Thoracic aorta (tissue), 2 donors: ENCODE results near the gene SLC35F1. TPM values are rescaled to one million over a fixed set of nuclear protein-coding genes. Genes with fewer than 3 reads are reported as not detected.

ENCODE experiments used
- ATAC-seq: fragments of 150-250 bp; one replicate; pipeline ENCODE4 v1.8.0; 2017; ENCODE audit warnings: low read depth; ENCODE audit not compliant: insufficient number of reproducible peaks, low FRiP score
- DNase-seq: peaks from one replicate; pipeline ENCODE4 v3.0.0-alpha.2; 2020; ENCODE audit warnings: low spot score
- H3K27ac ChIP-seq, 2 donors: fragments of 200-600 bp; sonication (generic); 1 replicate in 1 of 2; 2 replicates in 1 of 2; pipeline ENCODE4 v1.5.1; 2016; ENCODE audit warnings: mild to moderate bottlenecking in 2 of 2, moderate library complexity in 2 of 2
- H3K27me3 ChIP-seq: fragments of 200-600 bp; sonication (generic); replicated peaks from 2 replicates; pipeline ENCODE4 v1.6.0; 2016; ENCODE audit warnings: mild to moderate bottlenecking; ENCODE audit not compliant: insufficient read depth
- H3K36me3 ChIP-seq: fragments of 200-600 bp; sonication (generic); one replicate; pipeline ENCODE4 v1.5.1; 2016
- H3K4me1 ChIP-seq, 2 donors: fragments of 200-600 bp; sonication (generic); 1 replicate in 1 of 2; 2 replicates in 1 of 2; pipeline versions ENCODE4 v1.5.1 to v1.6.0; 2016; ENCODE audit warnings: low read depth in 2 of 2, mild to moderate bottlenecking in 1 of 2; ENCODE audit not compliant: control insufficient read depth in 1 of 2
- H3K4me3 ChIP-seq: fragments of 200-600 bp; sonication (generic); 2 replicates; pipeline ENCODE4 v1.5.1; 2016; ENCODE audit warnings: mild to moderate bottlenecking
- H3K9me3 ChIP-seq: fragments of 200-600 bp; sonication (generic); 2 replicates; pipeline ENCODE4 v1.5.1; 2016
- total RNA-seq, 2 donors: library from RNA; depleted of rRNA; stranded (reverse); fragments of >200 nt; gene quantifications; one replicate each; pipeline versions ENCODE4 v1.1.0 to v1.2.3, GENCODE V29; 2016
- TF ChIP-seq, protein P1 (sequence below): fragments of 200-600 bp; sonication (generic); IDR thresholded peaks from one replicate; pipeline ENCODE4 v1.5.1; 2019; ENCODE audit warnings: antibody characterized with exemption

SLC35F1 gene
- total RNA-seq, 2 donors from 2014 or later, result 0.81 to 3.0 TPM

DNA sequence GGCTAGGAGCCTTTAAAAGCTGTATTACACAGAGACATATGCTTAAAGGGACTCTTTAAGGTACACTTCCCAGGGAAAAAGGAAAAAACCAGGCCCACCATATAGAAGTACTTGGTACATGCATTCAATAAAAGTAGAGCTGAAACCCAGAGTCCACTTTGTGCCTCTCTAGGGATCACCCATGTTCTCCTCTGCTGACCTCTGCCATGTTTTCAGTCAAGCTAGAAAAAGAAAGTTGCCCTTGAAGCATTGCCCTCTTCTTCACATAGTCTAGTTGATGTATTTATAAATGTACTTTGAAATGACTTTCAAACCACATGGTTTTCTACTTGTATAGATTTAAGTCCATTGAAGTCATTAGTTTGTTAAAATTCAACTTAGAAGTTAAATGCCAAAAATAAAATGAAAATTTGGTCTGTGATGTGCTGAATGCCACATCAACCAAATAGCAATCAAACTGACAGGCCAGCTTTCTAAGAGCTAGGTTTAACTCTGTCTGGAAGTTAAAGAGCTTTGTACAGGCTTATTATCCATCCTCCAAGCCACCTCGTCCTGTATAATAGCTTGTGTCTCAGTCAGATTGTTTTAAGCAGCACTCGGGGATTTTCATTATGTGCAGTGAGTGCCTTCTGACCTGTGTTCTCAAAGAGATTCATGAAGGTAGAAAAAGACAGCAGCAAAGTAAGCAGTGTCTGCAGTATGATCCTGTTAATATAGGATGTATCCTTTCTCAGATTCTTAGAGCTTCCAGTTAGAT is 402.5 kb downstream of the SLC35F1 start:
- Histone ChIP-seq H3K9me3 (no peaks in the 10 kb centered on the region), H3K36me3 (no peaks in the 10 kb centered on the region), H3K4me1 (peaks cover 12 to 82% of the 10 kb centered on the region in 2 donors), H3K27me3 (no peaks in the 10 kb centered on the region), H3K4me3 (no peak overlapping the region), H3K27ac (peak overlapping the region; percentile 84 to 86)
- TF ChIP-seq, protein P1, sequence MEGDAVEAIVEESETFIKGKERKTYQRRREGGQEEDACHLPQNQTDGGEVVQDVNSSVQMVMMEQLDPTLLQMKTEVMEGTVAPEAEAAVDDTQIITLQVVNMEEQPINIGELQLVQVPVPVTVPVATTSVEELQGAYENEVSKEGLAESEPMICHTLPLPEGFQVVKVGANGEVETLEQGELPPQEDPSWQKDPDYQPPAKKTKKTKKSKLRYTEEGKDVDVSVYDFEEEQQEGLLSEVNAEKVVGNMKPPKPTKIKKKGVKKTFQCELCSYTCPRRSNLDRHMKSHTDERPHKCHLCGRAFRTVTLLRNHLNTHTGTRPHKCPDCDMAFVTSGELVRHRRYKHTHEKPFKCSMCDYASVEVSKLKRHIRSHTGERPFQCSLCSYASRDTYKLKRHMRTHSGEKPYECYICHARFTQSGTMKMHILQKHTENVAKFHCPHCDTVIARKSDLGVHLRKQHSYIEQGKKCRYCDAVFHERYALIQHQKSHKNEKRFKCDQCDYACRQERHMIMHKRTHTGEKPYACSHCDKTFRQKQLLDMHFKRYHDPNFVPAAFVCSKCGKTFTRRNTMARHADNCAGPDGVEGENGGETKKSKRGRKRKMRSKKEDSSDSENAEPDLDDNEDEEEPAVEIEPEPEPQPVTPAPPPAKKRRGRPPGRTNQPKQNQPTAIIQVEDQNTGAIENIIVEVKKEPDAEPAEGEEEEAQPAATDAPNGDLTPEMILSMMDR, result no peak
- ATAC-seq, result no peak
- DNase-seq, result no peak

DNA sequence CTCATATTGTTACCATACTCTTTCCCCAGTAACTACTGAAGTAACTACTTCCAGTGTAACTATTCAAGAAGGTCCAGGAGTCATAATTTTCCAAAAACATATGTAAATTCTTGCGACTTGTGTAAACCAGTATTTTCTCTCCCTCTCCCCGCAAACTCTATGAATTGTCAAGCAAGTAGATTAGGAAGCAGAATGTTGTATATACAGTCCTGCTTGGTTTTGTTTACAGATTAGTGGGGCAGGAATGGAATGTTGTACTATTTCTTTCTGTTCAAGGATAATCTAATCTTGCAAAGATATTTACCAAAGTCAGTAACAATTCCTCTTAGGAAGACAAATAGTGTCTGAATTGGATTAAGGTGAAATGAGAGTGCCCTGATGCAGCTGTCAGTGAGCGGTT is 406.1 kb downstream of the SLC35F1 start:
- TF ChIP-seq, protein P1, result no peak
- H3K4me3 ChIP-seq, result no peak overlapping the region
- no peaks in the 10 kb centered on the region for H3K27me3 ChIP-seq
- ATAC-seq (no peak), DNase-seq (no peak)
- peak overlapping the region; percentile 88 to 96 for H3K27ac ChIP-seq
- peaks cover 20 to 90% of the 10 kb centered on the region in 2 donors for H3K4me1 ChIP-seq
- no peaks in the 10 kb centered on the region for H3K36me3 ChIP-seq
- no peaks in the 10 kb centered on the region for H3K9me3 ChIP-seq

DNA sequence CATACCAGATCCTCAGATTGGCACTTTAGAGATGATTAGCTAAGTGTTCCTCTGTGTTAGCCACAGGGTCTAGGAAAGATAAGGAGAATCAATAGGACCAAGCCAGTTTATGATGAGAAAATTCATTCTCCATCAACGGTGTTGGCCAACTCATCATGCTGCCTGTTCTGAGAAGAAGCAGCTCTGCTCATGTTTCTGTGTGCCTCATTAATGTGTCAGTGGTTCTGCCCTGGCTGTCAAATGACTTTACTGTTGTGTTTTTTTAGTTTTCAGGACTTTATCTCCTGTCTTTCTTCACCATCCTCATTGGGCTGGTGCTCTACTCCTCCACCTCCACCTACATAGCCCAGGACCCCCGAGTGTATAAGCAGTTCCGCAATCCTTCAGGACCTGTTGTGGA is 406.7 kb downstream of the SLC35F1 start:
- peaks cover 24 to 88% of the 10 kb centered on the region in 2 donors for H3K4me1 ChIP-seq
- no peaks in the 10 kb centered on the region for H3K36me3 ChIP-seq
- TF ChIP-seq, protein P1, result no peak
- ATAC-seq (no peak), DNase-seq (no peak)
- H3K27ac ChIP-seq, result peak overlapping the region; percentile 88 to 96
- no peak overlapping the region for H3K4me3 ChIP-seq
- no peaks in the 10 kb centered on the region for H3K9me3 ChIP-seq
- no peaks in the 10 kb centered on the region for H3K27me3 ChIP-seq

- no peaks in the 10 kb centered on the region for H3K27me3 ChIP-seq
- H3K36me3 ChIP-seq, result no peaks in the 10 kb centered on the region
- TF ChIP-seq, protein P1, result no peak
- ATAC-seq (peak; percentile 9), DNase-seq (no peak)
- peak overlapping the region; percentile 88 to 96 for H3K27ac ChIP-seq
- peak overlapping the region; percentile 39 for H3K4me3 ChIP-seq
- no peaks in the 10 kb centered on the region for H3K9me3 ChIP-seq
- H3K4me1 ChIP-seq, result peaks cover 48 to 90% of the 10 kb centered on the region in 2 donors
These were observed 409.8 kb downstream of the SLC35F1 start for GRCh38 chr6:118316796-118317384.
